WERI-Rb-1 (cell line): ENCODE results near the gene GPR146.

Experiments used
- DNase-seq: peaks from one replicate; pipeline ENCODE4 v3.0.0-alpha.2; 2020
- H3K27ac ChIP-seq: fragments of 250-450 bp; sonication (Bioruptor Pico); 2 replicates; pipeline ENCODE4 v1.5.1; 2020; ENCODE audit warnings: mild to moderate bottlenecking, moderate library complexity
- H3K27me3 ChIP-seq: fragments of 250-450 bp; sonication (Bioruptor Pico); 2 replicates; pipeline ENCODE4 v1.5.1; 2021; ENCODE audit warnings: mild to moderate bottlenecking, low read depth, moderate library complexity; ENCODE audit not compliant: insufficient read depth, severe bottlenecking
- H3K36me3 ChIP-seq: fragments of 250-450 bp; sonication (Bioruptor Pico); 2 replicates; pipeline ENCODE4 v1.5.1; 2020; ENCODE audit warnings: mild to moderate bottlenecking, moderate library complexity
- H3K4me3 ChIP-seq: 2 replicates; pipeline ENCODE4 v1.5.1; 2011; ENCODE audit warnings: low read depth, mild to moderate bottlenecking, control low read depth, low read length
- H3K9me3 ChIP-seq: fragments of 250-450 bp; sonication (Bioruptor Pico); 2 replicates; pipeline ENCODE4 v1.5.1; 2021; ENCODE audit warnings: mild to moderate bottlenecking, moderate library complexity; ENCODE audit not compliant: severe bottlenecking
- TF ChIP-seq, protein P1 (sequence below): IDR thresholded peaks from 2 replicates; pipeline ENCODE4 v1.5.1; 2011; ENCODE audit warnings: low read depth, mild to moderate bottlenecking, control low read depth, inconsistent platforms, low read length

Gene GPR146

DNA sequence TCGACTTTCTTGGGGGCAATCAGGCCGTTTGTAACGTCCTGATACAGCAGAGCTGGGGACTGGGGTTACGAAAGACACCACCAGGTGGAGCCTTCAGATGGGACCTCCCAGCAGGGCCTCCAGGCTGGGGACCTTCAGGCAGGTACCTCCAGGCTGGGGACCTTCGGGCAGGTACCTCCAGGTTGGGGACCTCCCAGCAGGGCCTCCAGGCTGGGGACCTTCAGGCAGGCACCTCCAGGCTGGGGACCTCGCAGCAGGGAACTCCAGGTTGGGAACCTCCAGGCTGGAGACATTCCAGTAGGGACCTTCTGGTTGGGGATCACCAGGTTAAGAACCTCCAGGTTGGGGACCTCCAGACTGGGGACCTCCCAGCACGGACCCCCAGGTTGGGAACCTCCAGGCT is 23.5 kb upstream of the GPR146 start:
- Histone ChIP-seq H3K4me3 (no peak overlapping the region), H3K36me3 (peaks cover 29% of the 10 kb centered on the region), H3K9me3 (no peaks in the 10 kb centered on the region), H3K27me3 (no peaks in the 10 kb centered on the region), H3K27ac (no peak overlapping the region)
- DNase-seq = no peak
- TF ChIP-seq, protein P1, sequence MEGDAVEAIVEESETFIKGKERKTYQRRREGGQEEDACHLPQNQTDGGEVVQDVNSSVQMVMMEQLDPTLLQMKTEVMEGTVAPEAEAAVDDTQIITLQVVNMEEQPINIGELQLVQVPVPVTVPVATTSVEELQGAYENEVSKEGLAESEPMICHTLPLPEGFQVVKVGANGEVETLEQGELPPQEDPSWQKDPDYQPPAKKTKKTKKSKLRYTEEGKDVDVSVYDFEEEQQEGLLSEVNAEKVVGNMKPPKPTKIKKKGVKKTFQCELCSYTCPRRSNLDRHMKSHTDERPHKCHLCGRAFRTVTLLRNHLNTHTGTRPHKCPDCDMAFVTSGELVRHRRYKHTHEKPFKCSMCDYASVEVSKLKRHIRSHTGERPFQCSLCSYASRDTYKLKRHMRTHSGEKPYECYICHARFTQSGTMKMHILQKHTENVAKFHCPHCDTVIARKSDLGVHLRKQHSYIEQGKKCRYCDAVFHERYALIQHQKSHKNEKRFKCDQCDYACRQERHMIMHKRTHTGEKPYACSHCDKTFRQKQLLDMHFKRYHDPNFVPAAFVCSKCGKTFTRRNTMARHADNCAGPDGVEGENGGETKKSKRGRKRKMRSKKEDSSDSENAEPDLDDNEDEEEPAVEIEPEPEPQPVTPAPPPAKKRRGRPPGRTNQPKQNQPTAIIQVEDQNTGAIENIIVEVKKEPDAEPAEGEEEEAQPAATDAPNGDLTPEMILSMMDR = peak; percentile 45

DNA sequence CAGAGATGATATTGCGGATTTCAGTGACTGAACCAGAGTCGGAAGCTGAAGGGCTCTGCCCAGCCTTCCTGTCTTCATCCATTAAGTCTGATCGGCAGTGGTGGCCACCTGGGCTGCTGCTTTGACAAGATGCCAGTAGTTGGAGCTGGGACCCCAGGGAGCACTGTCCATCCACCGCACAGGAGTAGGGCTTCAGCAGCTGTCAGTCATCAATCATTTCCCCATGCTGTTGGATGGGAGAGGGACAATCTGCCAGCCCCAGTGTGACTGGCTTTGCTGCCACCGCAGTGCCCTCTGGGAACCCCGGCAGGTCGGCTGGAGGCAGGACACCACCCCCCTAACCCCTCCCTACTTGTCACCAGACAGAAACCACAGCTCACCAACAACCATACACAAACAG is 23.0 kb upstream of the GPR146 start:
- peaks cover 34% of the 10 kb centered on the region for H3K36me3 ChIP-seq
- no peak overlapping the region for H3K4me3 ChIP-seq
- no peaks in the 10 kb centered on the region for H3K9me3 ChIP-seq
- TF ChIP-seq, protein P1 = no peak
- no peak for DNase-seq
- no peaks in the 10 kb centered on the region for H3K27me3 ChIP-seq
- no peak overlapping the region for H3K27ac ChIP-seq

DNA sequence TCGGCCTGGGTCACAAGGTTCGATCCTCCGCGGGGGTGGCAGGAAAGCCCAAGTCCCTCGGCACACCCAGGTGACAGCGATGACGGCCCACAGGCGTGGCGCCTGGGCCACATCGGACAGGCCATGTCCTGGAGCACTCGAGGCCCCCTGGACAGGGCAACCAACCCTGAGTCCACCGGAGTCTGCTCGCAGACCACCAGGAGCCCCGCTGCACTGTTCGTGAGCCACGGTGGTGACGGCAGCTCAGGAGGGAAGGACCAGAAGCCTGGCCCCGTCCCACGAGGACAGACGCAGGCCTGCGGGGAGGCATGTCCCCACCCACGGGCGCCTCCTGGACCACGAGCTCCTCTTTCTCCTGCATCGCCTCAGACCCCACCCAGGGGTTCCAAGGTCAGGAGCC is 22.4 kb upstream of the GPR146 start:
- TF ChIP-seq, protein P1 = no peak
- peaks cover 40% of the 10 kb centered on the region for H3K36me3 ChIP-seq
- no peak overlapping the region for H3K27ac ChIP-seq
- no peak overlapping the region for H3K4me3 ChIP-seq
- no peaks in the 10 kb centered on the region for H3K9me3 ChIP-seq
- DNase-seq = no peak
- H3K27me3 ChIP-seq = no peaks in the 10 kb centered on the region

DNA sequence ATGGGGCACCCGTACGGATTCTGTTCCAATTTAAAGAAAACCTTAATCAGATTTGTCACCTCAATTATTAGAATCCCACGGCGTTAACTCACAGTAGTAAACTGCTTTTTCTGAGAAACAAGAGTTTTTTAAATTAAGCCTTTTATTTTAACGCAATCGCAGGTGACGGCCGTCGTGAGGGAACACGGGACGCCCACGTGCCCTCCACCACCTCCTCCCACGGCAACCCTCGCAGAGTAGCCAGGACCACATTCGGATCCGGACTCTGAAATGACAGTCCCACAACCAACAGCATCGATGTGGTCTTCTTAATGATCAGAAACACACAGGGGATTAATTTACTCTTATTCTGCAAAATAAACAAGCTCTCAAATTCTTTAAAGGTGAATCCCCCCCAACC is 22.0 kb upstream of the GPR146 start:
- Histone ChIP-seq H3K9me3 (no peaks in the 10 kb centered on the region), H3K27ac (no peak overlapping the region), H3K27me3 (no peaks in the 10 kb centered on the region), H3K4me3 (no peak overlapping the region), H3K36me3 (peaks cover 40% of the 10 kb centered on the region)
- DNase-seq = no peak
- TF ChIP-seq, protein P1 = no peak

DNA sequence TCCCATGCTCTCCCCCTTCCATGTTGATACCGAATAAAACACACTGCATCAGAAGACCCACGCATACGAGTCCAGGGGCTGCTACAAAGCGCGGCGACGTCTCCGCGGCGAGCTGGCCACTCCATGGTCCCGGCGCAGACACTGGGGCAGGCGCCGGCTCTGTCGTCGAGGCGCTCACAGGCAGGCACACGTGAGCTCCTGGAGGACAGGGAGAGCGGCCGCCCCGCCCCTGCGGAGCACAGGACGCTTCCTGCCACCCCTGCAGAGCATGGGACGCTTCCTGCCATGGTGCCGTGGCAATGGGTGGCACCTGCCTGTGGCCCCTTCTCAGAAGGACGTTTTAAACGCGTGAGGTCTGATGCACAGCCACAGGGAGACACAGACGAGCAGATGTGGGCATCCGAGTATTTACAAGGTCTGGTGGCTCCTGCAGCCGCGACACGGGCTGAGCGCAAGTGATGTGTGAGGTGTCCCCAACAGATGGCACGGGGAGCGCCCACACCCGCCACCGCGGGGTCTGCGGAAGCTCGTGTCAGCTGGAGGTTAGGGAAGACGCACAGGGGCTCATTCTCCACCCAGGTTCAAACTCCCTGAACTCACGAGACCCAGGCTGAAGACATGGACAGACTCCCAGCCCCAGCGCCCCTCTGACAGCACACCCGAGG is 21.4 kb upstream of the GPR146 start:
- Histone ChIP-seq H3K4me3 (no peak overlapping the region), H3K36me3 (peaks cover 40% of the 10 kb centered on the region), H3K9me3 (no peaks in the 10 kb centered on the region), H3K27me3 (no peaks in the 10 kb centered on the region), H3K27ac (no peak overlapping the region)
- TF ChIP-seq, protein P1 = no peak
- no peak for DNase-seq

DNA sequence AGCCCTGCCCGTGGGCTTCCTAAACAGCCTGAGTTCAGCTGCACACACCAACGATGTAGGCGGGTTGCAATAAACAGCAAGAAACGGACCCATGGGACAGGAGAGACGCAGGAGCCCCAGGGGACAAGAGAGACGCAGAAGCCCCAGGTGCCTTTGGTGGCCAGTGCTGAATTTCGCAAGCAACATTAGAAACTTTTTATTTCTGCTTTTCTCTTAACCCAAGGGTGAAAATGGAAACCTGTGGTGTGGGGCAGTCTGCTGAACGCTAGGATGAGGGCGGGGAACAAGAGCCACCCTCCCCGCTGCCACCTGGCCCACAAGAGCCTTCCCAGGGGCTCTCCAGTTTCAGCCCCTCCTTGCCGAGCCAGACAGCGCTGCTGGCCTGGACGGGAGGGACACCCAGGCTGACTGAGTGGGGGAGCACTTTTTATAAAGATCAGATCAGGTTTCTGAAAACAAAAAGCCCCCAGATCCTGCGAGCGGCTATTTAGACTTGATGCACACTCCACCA is 20.0 kb upstream of the GPR146 start:
- H3K27ac ChIP-seq = no peak overlapping the region
- peaks cover 37% of the 10 kb centered on the region for H3K36me3 ChIP-seq
- no peaks in the 10 kb centered on the region for H3K27me3 ChIP-seq
- no peak for DNase-seq
- H3K4me3 ChIP-seq = no peak overlapping the region
- TF ChIP-seq, protein P1 = no peak
- H3K9me3 ChIP-seq = no peaks in the 10 kb centered on the region
